HG03103 (cell line): ENCODE measurements around the gene CACNB2.
"Not testable (repeated sequence)": the region's sequence is repeated elsewhere in the genome, so short reads cannot be mapped to it uniquely, and the experiment has no call there.

Experiments used
- ATAC-seq: cut with Tn5 transposase; IDR thresholded peaks from one replicate; pipeline ENCODE4 v1.9.1; 2021; ENCODE audit warnings: low read depth; ENCODE audit not compliant: unreplicated experiment

Gene CACNB2

GRCh38 chr10:18540195-18540594 lies 400.0 kb downstream of the CACNB2 start:
- ATAC-seq = no peak

DNA sequence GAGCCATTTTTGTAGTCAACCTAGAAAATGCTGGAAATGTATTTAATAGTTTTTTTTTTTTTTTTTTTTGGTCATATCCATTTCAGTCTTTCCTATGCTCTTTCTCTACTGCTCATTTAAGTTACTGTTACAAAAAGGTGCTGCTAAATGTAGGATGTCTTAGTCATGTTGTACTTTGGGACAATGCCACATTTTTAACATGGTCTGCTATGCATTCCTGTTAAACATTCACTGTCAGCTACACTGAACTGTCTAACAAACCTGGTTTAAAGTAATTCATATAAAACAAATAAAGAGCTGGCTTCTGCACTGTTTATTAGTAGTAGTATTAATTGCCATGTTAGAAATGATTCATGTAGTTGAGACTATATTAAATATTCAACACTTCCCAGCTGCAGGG lies 402.6 kb downstream of the CACNB2 start:
- ATAC-seq = no peak

DNA sequence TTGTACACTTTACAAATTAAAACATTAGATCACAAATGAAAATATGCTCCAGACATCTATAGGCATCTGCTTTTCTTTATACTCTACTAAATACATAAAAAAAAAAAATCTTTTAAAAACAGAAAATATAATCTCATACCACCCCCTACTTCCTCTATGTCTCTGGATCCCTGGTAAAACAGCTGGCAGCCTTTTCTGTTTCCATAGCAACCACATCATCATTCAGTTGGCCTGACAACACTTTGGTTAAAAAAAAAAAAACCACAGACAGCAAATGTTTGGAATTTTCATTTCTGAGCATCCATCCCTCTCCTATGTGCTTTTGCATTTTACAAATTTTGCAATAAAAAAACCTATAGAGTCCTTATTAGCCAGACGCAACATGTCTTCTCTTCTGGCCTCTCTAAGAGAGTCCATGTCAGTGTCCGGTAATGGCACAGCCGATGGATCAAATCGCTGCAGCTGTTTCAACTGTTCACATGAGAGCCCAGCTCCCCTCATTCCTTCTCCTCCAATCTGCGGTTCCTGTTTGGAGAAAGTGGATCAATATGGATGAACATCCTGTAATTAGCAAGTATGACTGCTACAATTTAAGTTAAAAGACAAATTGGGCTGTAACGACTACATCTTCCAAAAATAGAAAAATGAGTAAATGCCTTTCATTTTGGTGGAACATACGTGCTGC lies 405.5 kb downstream of the CACNB2 start:
- no peak for ATAC-seq

DNA sequence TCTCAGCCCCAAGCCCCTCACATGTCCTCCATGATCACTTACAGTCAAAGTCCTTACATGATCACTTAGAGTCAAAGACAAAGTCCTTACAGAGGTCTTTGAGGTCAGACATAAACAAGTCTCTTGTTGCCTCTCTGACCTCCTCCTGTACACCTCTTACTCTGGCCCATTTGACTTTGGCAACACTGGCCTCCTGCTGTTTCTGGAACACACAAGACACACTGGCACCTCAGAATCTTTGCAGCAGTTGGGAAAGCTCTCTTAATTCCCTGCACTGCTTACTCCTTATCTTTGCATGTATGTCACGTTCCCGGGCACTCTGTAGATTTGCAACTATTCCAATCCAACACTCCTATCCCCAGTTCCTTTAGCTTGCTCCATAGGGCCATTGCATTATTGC lies 408.9 kb downstream of the CACNB2 start:
- ATAC-seq = no peak

- no peak for ATAC-seq
Measured at GRCh38 chr10:18551473-18551872, 411.2 kb downstream of the CACNB2 start.

DNA sequence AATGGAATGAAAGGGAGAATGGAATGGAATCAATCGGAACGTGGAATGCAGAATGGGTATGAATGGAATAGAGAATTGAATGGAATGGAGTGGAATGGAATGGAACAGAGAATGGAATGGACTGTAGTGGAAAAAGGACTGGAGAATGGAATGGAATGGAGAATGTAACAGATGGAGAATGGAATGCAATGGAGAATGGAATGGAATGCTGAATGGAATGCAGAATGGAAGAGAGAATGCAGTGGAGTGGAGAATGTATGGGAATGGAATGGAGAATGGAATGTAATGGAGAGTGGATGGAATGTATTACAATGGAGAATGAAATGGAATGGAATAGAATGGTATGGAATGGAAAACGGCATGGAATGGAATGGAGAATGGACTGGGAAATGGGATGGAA lies 414.3 kb downstream of the CACNB2 start:
- ATAC-seq = no peak

- no peak for ATAC-seq
Measured at GRCh38 chr10:18556522-18557147, 416.4 kb downstream of the CACNB2 start.

- no peak for ATAC-seq
Measured at GRCh38 chr10:18557960-18558359, 417.7 kb downstream of the CACNB2 start.

DNA sequence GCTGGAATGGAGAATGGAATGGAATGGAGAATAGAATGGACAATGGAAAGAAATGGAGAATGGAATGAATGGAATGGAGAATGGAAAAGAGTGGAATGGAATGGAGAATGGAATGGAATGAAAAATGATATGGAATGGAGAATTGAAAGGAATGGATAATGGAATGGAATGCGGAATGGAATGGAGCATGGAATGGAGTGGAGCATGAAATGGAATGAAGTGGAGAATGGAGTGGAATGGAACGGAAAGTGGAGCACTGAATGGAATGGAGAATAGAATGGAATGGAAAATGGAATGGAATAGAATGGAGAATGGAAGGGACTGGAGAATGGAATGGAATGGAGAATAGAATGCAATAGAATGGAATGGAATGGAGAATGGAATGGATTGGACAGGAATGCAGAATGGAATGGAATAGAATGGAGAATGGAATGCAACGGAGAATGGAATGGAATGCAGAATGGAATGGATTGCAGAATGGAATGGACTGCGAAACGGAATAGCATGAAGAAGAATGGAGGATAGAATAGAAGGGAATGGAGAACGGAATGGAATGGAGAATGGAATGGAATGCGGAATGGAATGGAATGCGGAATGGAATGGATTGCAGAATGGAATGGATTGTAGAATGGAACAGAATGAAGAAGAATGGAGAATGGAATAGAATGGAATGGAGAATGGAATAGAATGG lies 421.8 kb downstream of the CACNB2 start:
- ATAC-seq = no peak

- no peak for ATAC-seq
Measured at GRCh38 chr10:18563003-18563726, 422.9 kb downstream of the CACNB2 start.

DNA sequence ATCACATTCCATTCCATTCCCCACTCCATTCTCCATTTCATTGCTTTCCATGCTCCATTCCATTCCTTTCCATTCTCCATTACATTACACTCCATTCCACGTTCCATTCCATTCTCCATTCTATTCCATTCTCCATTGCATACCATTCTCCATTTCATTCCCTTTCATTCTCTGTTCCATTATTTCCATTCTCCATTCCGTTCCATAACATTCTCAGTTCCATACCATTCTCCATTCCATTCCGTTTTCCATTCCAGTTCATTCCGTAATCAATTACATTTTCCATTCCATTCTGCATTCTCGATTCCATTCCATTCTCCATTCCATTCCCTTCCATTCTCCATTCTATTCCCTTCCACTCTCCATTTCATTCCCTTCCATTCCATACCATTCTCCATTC lies 424.8 kb downstream of the CACNB2 start:
- no peak for ATAC-seq

- ATAC-seq = no peak
Measured at GRCh38 chr10:18566177-18566576, 426.0 kb downstream of the CACNB2 start.

DNA sequence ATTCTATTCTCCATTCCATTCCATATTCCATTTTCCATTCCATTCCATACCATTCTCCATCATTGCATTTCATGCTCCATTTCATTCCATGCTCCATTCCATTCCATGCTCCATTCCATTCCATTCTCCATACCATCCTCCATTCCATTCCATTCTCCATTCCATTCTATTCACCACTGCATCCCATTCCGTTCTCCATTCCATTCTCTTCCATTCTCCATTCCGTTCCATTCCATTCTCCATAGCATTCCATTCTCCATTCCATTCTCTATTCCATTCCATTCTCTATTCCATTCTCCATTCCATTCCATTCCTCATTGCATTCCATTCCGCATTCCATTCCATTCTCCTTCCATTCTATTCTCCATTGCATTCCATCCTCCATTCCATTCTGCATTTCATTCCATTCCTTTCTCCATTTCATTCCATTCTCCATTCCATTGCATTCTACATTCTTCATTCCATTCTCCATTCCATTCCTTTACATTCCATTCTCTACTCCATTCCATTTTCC lies 427.2 kb downstream of the CACNB2 start:
- ATAC-seq = no peak

DNA sequence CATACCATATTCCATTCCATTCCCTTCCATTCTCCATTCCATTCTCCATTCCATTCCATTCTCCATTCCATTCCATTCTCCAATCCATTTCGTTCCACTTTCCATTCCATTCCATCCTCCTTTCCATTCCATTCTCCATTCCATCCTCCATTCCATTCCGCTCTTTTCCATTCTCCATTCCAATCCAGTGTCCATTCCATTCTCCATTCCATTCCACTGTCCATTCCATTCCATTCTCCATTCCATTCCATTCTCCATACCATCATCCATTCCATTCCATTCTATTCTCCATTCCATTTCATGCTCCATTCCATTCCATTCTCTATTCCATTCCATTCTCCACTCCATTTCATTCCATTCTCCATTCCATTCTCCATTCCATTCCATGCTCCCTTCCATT lies 430.2 kb downstream of the CACNB2 start:
- ATAC-seq = not testable (repeated sequence)

- ATAC-seq = no peak
Measured at GRCh38 chr10:18571076-18571475, 430.9 kb downstream of the CACNB2 start.

DNA sequence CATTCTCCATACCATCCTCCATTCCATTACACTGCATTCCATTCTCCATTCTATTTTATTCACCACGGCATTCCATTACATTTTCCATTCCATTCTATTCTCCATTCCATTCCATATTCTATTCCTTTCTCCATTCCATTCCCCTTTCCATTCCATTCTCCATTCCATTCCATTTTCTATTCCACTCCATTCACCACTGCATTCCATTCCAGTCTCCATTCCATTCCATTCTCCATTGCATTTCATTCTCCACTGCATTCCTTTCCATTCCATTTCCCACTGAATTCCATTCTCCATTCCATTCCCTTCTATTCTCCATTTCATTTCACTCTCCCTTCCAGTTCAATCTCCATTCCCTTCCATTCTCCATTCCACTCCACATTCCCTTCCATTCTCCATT lies 431.6 kb downstream of the CACNB2 start:
- ATAC-seq = no peak

GRCh38 chr10:18572959-18573561 lies 432.8 kb downstream of the CACNB2 start:
- ATAC-seq = no peak

DNA sequence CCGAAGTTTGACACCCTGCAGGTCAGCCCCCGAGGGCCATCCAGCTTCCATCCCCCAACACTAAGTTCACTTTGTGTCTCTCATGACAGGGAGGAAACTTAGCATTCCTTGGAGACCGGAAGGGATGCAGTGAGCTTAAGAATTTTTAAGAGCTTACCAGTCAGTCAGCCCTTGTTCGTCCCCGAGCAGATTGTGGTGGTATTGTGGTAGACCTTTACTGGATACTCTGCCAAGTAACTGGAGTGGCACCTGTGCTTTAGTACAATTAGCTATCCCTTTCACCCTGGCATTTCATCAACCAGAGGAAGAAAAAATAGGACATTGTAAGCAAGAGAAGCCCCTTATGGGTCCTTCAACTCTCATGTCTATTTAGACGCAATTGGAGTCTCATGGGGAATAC lies 436.4 kb downstream of the CACNB2 start:
- ATAC-seq = no peak

DNA sequence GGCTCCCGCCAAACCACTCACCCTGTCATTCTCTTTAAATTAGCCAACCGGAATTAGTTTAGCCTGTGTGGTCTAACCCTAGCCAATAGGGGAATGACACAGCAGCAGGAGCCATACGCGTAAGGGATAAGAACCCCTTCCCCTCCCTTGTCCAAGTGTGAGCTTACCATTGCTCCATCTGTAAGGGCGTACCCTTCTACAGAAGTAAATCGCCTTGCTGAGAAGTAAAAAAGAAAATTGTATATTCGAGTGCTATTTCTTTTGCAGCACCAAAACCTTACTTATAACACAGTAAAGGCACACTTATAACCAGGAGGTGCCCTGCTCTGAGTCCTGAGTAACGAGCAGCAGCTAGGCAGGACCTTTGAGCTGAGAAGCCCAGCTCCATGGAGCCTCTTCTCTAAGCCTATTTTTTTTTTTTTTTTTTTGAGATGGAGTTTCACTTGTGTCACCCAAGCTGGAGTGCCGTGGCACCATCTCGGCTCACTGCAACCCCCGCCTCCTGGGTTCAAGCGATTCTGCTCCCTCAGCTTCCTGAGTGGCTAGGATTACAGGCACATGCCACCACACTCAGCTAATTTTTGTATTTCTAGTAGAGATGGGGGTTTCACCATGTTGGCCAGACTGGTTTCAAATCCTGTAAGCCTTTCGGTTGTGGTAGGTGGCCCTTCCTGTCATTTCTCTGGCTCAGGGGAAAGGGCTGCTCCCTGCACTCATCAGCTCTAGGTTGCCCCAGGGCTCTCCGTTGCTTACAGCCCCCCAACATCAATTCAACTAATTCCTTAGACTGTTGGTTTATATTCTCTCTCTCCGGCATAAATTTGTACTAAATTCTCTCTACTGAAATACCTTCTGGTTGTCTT lies 437.8 kb downstream of the CACNB2 start:
- ATAC-seq = no peak

GRCh38 chr10:18582803-18583202 lies 442.6 kb downstream of the CACNB2 start:
- peak; percentile 45 for ATAC-seq
